Measurements from ENCODE around the gene SMIM28.
"Not testable (repeated sequence)": the region's sequence is repeated elsewhere in the genome, so short reads cannot be mapped to it uniquely, and the experiment has no call there.

The SMIM28 gene

GRCh38 chr6:138419766-138420165 is 42.1 kb downstream of the SMIM28 start:
- H3K36me3 ChIP-seq (ENCODE audit: control insufficient read depth, insufficient read depth, low read length) = peaks cover 5% of the 10 kb centered on the region; the same call in 1 of the 2 replicates
- H3K4me1 ChIP-seq (ENCODE audit: control insufficient read depth, insufficient read depth, low read length) = no peaks in the 10 kb centered on the region
- no peaks in the 10 kb centered on the region for H3K9me3 ChIP-seq (ENCODE audit: control insufficient read depth, insufficient read depth, low read length)
- no peak overlapping the region for H3K4me3 ChIP-seq (ENCODE audit: low read length)
- DNase-seq (ENCODE audit: low read depth, low spot score) = no peak
- H3K27ac ChIP-seq (ENCODE audit: low read length) = no peak overlapping the region
- H3K27me3 ChIP-seq (ENCODE audit: control insufficient read depth, insufficient read depth, low read length) = no peaks in the 10 kb centered on the region
- no CpG with 5 or more reads among the region's 3 CpGs for WGBS (ENCODE audit: insufficient coverage, insufficient read length)

- no peaks in the 10 kb centered on the region for H3K27me3 ChIP-seq (ENCODE audit: control insufficient read depth, insufficient read depth, low read length)
- H3K9me3 ChIP-seq (ENCODE audit: control insufficient read depth, insufficient read depth, low read length) = no peaks in the 10 kb centered on the region
- H3K4me3 ChIP-seq (ENCODE audit: low read length) = no peak overlapping the region
- WGBS (ENCODE audit: insufficient coverage, insufficient read length) = no CpG with 5 or more reads among the region's 4 CpGs
- H3K4me1 ChIP-seq (ENCODE audit: control insufficient read depth, insufficient read depth, low read length) = no peaks in the 10 kb centered on the region
- DNase-seq (ENCODE audit: low read depth, low spot score) = no peak
- no peak overlapping the region for H3K27ac ChIP-seq (ENCODE audit: low read length)
- H3K36me3 ChIP-seq (ENCODE audit: control insufficient read depth, insufficient read depth, low read length) = peaks cover 5% of the 10 kb centered on the region; the same call in 1 of the 2 replicates
Measured at GRCh38 chr6:138420356-138420755, 42.7 kb downstream of the SMIM28 start.

GRCh38 chr6:138421089-138421488 is 43.4 kb downstream of the SMIM28 start:
- no CpG with 5 or more reads among the region's 6 CpGs for WGBS (ENCODE audit: insufficient coverage, insufficient read length)
- no peak overlapping the region for H3K4me3 ChIP-seq (ENCODE audit: low read length)
- peaks cover 5% of the 10 kb centered on the region; the same call in 1 of the 2 replicates for H3K36me3 ChIP-seq (ENCODE audit: control insufficient read depth, insufficient read depth, low read length)
- no peak for DNase-seq (ENCODE audit: low read depth, low spot score)
- H3K27ac ChIP-seq (ENCODE audit: low read length) = no peak overlapping the region
- no peaks in the 10 kb centered on the region for H3K9me3 ChIP-seq (ENCODE audit: control insufficient read depth, insufficient read depth, low read length)
- H3K4me1 ChIP-seq (ENCODE audit: control insufficient read depth, insufficient read depth, low read length) = no peaks in the 10 kb centered on the region
- no peaks in the 10 kb centered on the region for H3K27me3 ChIP-seq (ENCODE audit: control insufficient read depth, insufficient read depth, low read length)

- H3K4me3 ChIP-seq (ENCODE audit: low read length) = no peak overlapping the region
- H3K4me1 ChIP-seq (ENCODE audit: control insufficient read depth, insufficient read depth, low read length) = no peaks in the 10 kb centered on the region
- H3K27ac ChIP-seq (ENCODE audit: low read length) = no peak overlapping the region
- no CpG with 5 or more reads among the region's 10 CpGs for WGBS (ENCODE audit: insufficient coverage, insufficient read length)
- peaks cover 5% of the 10 kb centered on the region; the same call in 1 of the 2 replicates for H3K36me3 ChIP-seq (ENCODE audit: control insufficient read depth, insufficient read depth, low read length)
- H3K27me3 ChIP-seq (ENCODE audit: control insufficient read depth, insufficient read depth, low read length) = no peaks in the 10 kb centered on the region
- H3K9me3 ChIP-seq (ENCODE audit: control insufficient read depth, insufficient read depth, low read length) = no peaks in the 10 kb centered on the region
- no peak for DNase-seq (ENCODE audit: low read depth, low spot score)
Measured at GRCh38 chr6:138421608-138422007, 43.9 kb downstream of the SMIM28 start.

GRCh38 chr6:138422861-138423260 is 45.2 kb downstream of the SMIM28 start:
- no peak for DNase-seq (ENCODE audit: low read depth, low spot score)
- H3K4me1 ChIP-seq (ENCODE audit: control insufficient read depth, insufficient read depth, low read length) = no peaks in the 10 kb centered on the region
- H3K4me3 ChIP-seq (ENCODE audit: low read length) = no peak overlapping the region
- H3K9me3 ChIP-seq (ENCODE audit: control insufficient read depth, insufficient read depth, low read length) = no peaks in the 10 kb centered on the region
- no peak overlapping the region for H3K27ac ChIP-seq (ENCODE audit: low read length)
- peaks cover 5% of the 10 kb centered on the region; the same call in 1 of the 2 replicates for H3K36me3 ChIP-seq (ENCODE audit: control insufficient read depth, insufficient read depth, low read length)
- H3K27me3 ChIP-seq (ENCODE audit: control insufficient read depth, insufficient read depth, low read length) = no peaks in the 10 kb centered on the region

- no peak for DNase-seq (ENCODE audit: low read depth, low spot score)
- no peak overlapping the region for H3K4me3 ChIP-seq (ENCODE audit: low read length)
- WGBS (ENCODE audit: insufficient coverage, insufficient read length) = no CpG with 5 or more reads among the region's 48 CpGs
- peaks cover 5% of the 10 kb centered on the region; the same call in 1 of the 2 replicates for H3K36me3 ChIP-seq (ENCODE audit: control insufficient read depth, insufficient read depth, low read length)
- H3K27me3 ChIP-seq (ENCODE audit: control insufficient read depth, insufficient read depth, low read length) = no peaks in the 10 kb centered on the region
- H3K4me1 ChIP-seq (ENCODE audit: control insufficient read depth, insufficient read depth, low read length) = no peaks in the 10 kb centered on the region
- H3K27ac ChIP-seq (ENCODE audit: low read length) = no peak overlapping the region
- no peaks in the 10 kb centered on the region for H3K9me3 ChIP-seq (ENCODE audit: control insufficient read depth, insufficient read depth, low read length)
Measured at GRCh38 chr6:138424004-138424904, 46.5 kb downstream of the SMIM28 start.

- H3K36me3 ChIP-seq (ENCODE audit: control insufficient read depth, insufficient read depth, low read length); H3K4me1 ChIP-seq (ENCODE audit: control insufficient read depth, insufficient read depth, low read length); DNase-seq (ENCODE audit: low read depth, low spot score); H3K4me3 ChIP-seq (ENCODE audit: low read length); H3K9me3 ChIP-seq (ENCODE audit: control insufficient read depth, insufficient read depth, low read length); H3K27me3 ChIP-seq (ENCODE audit: control insufficient read depth, insufficient read depth, low read length); H3K27ac ChIP-seq (ENCODE audit: low read length): not testable (repeated sequence)
- WGBS (ENCODE audit: insufficient coverage, insufficient read length) = no CpG with 5 or more reads among the region's 7 CpGs
Measured at GRCh38 chr6:138425256-138425655, 47.6 kb downstream of the SMIM28 start.

GRCh38 chr6:138426500-138427123 is 48.9 kb downstream of the SMIM28 start:
- no peaks in the 10 kb centered on the region for H3K9me3 ChIP-seq (ENCODE audit: control insufficient read depth, insufficient read depth, low read length)
- no peak overlapping the region for H3K27ac ChIP-seq (ENCODE audit: low read length)
- no peaks in the 10 kb centered on the region for H3K4me1 ChIP-seq (ENCODE audit: control insufficient read depth, insufficient read depth, low read length)
- DNase-seq (ENCODE audit: low read depth, low spot score) = no peak
- no peak overlapping the region for H3K4me3 ChIP-seq (ENCODE audit: low read length)
- no peaks in the 10 kb centered on the region for H3K27me3 ChIP-seq (ENCODE audit: control insufficient read depth, insufficient read depth, low read length)
- peaks cover 5% of the 10 kb centered on the region; the same call in 1 of the 2 replicates for H3K36me3 ChIP-seq (ENCODE audit: control insufficient read depth, insufficient read depth, low read length)
- no CpG with 5 or more reads among the region's 5 CpGs for WGBS (ENCODE audit: insufficient coverage, insufficient read length)

- no CpG with 5 or more reads among the region's 8 CpGs for WGBS (ENCODE audit: insufficient coverage, insufficient read length)
- no peak for DNase-seq (ENCODE audit: low read depth, low spot score)
- Histone ChIP-seq H3K27me3 (ENCODE audit: control insufficient read depth, insufficient read depth, low read length) (no peaks in the 10 kb centered on the region), H3K36me3 (ENCODE audit: control insufficient read depth, insufficient read depth, low read length) (peaks cover 5% of the 10 kb centered on the region; the same call in 1 of the 2 replicates), H3K9me3 (ENCODE audit: control insufficient read depth, insufficient read depth, low read length) (no peaks in the 10 kb centered on the region), H3K4me1 (ENCODE audit: control insufficient read depth, insufficient read depth, low read length) (no peaks in the 10 kb centered on the region), H3K4me3 (ENCODE audit: low read length) (no peak overlapping the region), H3K27ac (ENCODE audit: low read length) (no peak overlapping the region)
Measured at GRCh38 chr6:138427701-138428100, 50.0 kb downstream of the SMIM28 start.

GRCh38 chr6:138428944-138429598 is 51.4 kb downstream of the SMIM28 start:
- DNase-seq (ENCODE audit: low read depth, low spot score) = no peak
- Histone ChIP-seq H3K27ac (ENCODE audit: low read length) (no peak overlapping the region), H3K36me3 (ENCODE audit: control insufficient read depth, insufficient read depth, low read length) (peaks cover 1% of the 10 kb centered on the region; the same call in 1 of the 2 replicates), H3K4me3 (ENCODE audit: low read length) (no peak overlapping the region), H3K4me1 (ENCODE audit: control insufficient read depth, insufficient read depth, low read length) (no peaks in the 10 kb centered on the region), H3K27me3 (ENCODE audit: control insufficient read depth, insufficient read depth, low read length) (no peaks in the 10 kb centered on the region), H3K9me3 (ENCODE audit: control insufficient read depth, insufficient read depth, low read length) (no peaks in the 10 kb centered on the region)
- no CpG with 5 or more reads among the region's 8 CpGs for WGBS (ENCODE audit: insufficient coverage, insufficient read length)

All from iPS DF 6.9 (cell line).